ENCODE results near the gene TMED6. TPM values are rescaled to one million over a fixed set of nuclear protein-coding genes. Genes with fewer than 3 reads are reported as not detected.

Gene TMED6
- total and polyA plus RNA-seq, 2 of the 8 experiments (the other 6 are each of a cell fraction or from before 2014, with no cell fraction given), result not detected

DNA sequence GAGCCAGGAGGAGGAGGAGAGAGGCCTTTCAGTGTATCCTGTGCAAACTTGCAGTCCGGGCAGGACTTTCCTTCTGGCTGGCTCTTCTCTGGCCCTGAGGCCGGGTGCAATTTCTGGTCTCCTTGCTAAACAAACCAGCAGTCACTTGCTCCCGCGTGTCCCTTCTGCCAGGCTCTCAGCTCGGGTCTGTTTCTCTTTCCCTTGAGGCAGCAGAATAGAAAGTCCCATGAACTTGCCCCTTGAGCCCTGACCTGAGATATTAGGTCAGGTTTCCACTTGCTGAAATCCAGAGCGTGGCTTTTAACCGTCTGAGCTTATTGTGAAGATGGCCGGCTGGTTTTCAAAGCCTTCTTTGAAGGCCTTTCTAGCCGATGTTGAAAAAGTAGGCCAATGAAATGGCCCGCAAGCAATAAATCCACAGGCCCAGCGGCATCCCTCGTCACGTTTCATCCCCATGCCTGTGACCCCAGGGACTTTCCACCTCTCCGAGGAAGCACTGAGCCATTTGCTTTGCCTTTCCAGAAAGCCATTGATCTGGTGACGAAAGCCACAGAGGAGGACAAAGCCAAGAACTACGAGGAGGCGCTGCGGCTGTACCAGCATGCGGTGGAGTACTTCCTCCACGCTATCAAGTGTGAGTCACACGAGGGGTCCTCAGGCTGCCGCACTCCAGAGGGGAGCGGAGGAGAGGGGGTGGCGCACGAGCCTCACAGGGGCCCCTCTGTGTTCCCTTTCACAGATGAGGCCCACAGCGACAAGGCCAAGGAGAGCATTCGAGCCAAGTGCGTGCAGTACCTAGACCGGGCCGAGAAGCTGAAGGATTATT lies 35.9 kb downstream of the TMED6 start:
- H4K20me1 ChIP-seq (replicated peaks in 1 of 2; ENCODE audit: control insufficient read depth in 1 of 2, insufficient read depth in 2 of 2, low read length in 2 of 2), result peaks cover 6 to 18% of the 10 kb centered on the region in 2 experiments
- peaks cover 0 to 4% (median 2%) of the 10 kb centered on the region in 4 experiments; a peak in 4 of 7 replicates for H3K4me1 ChIP-seq (replicated peaks in 1 of 4; ENCODE audit: control insufficient read depth in 3 of 4, insufficient read depth in 4 of 4, low read length in 3 of 4)
- no peaks in the 10 kb centered on the region for H3K27me3 ChIP-seq (replicated peaks in 1 of 4; ENCODE audit: control insufficient read depth in 3 of 4, extremely low read depth in 1 of 4, insufficient read depth in 3 of 4, low read length in 3 of 4)
- POLR2A ChIA-PET (ENCODE audit: partially characterized antibody), result interaction anchor here (0.9 to 24.8 kb wide), 2 partner anchors 21 to 128 kb away, joined by 4 to 497 read pairs; partner anchors contain the start of genes COG8, NIP7, PDF and TMED6
- H3K18ac ChIP-seq (ENCODE audit: extremely low read depth, low read length), result no peak overlapping the region
- FAIRE-seq (no peak), DNase-seq (ENCODE audit: low read depth in 1 of 2, low spot score in 2 of 2) (no peak)
- H2AFZ ChIP-seq (ENCODE audit: low read length), result no peak overlapping the region
- H3K14ac ChIP-seq (ENCODE audit: insufficient read length), result no peak overlapping the region
- no peak overlapping the region for H2BK15ac ChIP-seq (ENCODE audit: low read length)
- H3K9me3 ChIP-seq (ENCODE audit: insufficient read depth in 2 of 2, low read depth in 1 of 2, low read length in 1 of 2), result no peaks in the 10 kb centered on the region
- peaks cover 16 to 32% (median 29%) of the 10 kb centered on the region in 4 experiments for H3K36me3 ChIP-seq (ENCODE audit: control insufficient read depth in 2 of 4, insufficient read depth in 4 of 4, low read length in 3 of 4)
- 89% methylated on average over 30 of the region's 30 CpGs; no CpG with 5 or more reads in 1 of the 2 experiments for WGBS, 2 experiments (ENCODE audit: extremely low coverage in 1 of 2, insufficient coverage in 1 of 2, insufficient read length in 1 of 2, insufficient replicate concordance in 2 of 2, low coverage in 1 of 2, low lambda C conversion rate in 2 of 2, missing lambda C conversion rate in 1 of 2)
- H3K4ac ChIP-seq (replicated peaks; ENCODE audit: insufficient read length, low read depth, low read length), result no peak overlapping the region
- H2AK5ac ChIP-seq (ENCODE audit: low read depth, low read length), result no peak overlapping the region
- H2BK12ac ChIP-seq (ENCODE audit: low read depth, low read length), result no peak overlapping the region
- CTCF ChIA-PET (ENCODE audit: partially characterized antibody), result interaction anchor here (1.4 kb wide), 1 partner anchor 24 kb away, joined by 4 read pairs; no protein-coding TSS in a partner anchor
- no peaks in the 10 kb centered on the region; the same call in 1 of the 2 replicates for H3K79me1 ChIP-seq (ENCODE audit: low read depth, low read length)
- peaks cover 0 to 15% of the 10 kb centered on the region in 2 experiments; a peak in 1 of 4 replicates for H3K79me2 ChIP-seq (ENCODE audit: control insufficient read depth in 1 of 2, insufficient read depth in 2 of 2, low read length in 2 of 2)
- no peak overlapping the region for H4K5ac ChIP-seq (ENCODE audit: insufficient read length, low read depth, low read length)
- H4K91ac ChIP-seq (replicated peaks; ENCODE audit: insufficient read length, low read length), result no peak overlapping the region
- H3K4me2 ChIP-seq (ENCODE audit: insufficient read depth in 1 of 2, low read depth in 2 of 2, low read length in 2 of 2), result no peak overlapping the region
- H2BK120ac ChIP-seq (replicated peaks; ENCODE audit: low read depth, low read length), result no peak overlapping the region
- no peak overlapping the region for H2BK20ac ChIP-seq (ENCODE audit: low read length)
- H3K23ac ChIP-seq (ENCODE audit: insufficient read length), result no peak overlapping the region
- H3K4me3 ChIP-seq (ENCODE audit: extremely low read depth in 1 of 4, insufficient read depth in 2 of 4, low read depth in 3 of 4, low read length in 4 of 4), result no peak overlapping the region
- no peak overlapping the region for H4K8ac ChIP-seq (ENCODE audit: extremely low read depth, insufficient read depth, low read length)
- H3K23me2 ChIP-seq (ENCODE audit: low read depth, low read length), result peaks cover 3% of the 10 kb centered on the region; the same call in 1 of the 2 replicates
- no peak overlapping the region for H3K9ac ChIP-seq (replicated peaks in 1 of 4; ENCODE audit: extremely low read depth in 1 of 4, low read depth in 3 of 4, low read length in 3 of 4)
- H3K27ac ChIP-seq (ENCODE audit: low read depth, low read length), result no peak overlapping the region
- no peak overlapping the region for H3K56ac ChIP-seq (replicated peaks; ENCODE audit: insufficient read length, low read depth, low read length)
- H2BK5ac ChIP-seq (ENCODE audit: low read depth, low read length), result no peak overlapping the region
- TF ChIP-seq POLR2A (IDR thresholded peaks at IDR 0.05; ENCODE audit: control extremely low read depth in 1 of 2, low read depth in 2 of 2, low read length in 2 of 2), result no peak
- no peak for TF ChIP-seq TCF12 (IDR thresholded peaks at IDR 0.05; ENCODE audit: low read depth, low read length)
- TF ChIP-seq POLR2AphosphoS5 (IDR thresholded peaks at IDR 0.05; ENCODE audit: low read depth, low read length), result no peak
- no peak for TF ChIP-seq TAF7 (optimal IDR thresholded peaks at IDR 0.05; ENCODE audit: borderline replicate concordance, low read depth, low read length)
- no peak for TF ChIP-seq KDM1A (IDR thresholded peaks at IDR 0.05; ENCODE audit: borderline replicate concordance, low read length)
- TF ChIP-seq, protein P1, sequence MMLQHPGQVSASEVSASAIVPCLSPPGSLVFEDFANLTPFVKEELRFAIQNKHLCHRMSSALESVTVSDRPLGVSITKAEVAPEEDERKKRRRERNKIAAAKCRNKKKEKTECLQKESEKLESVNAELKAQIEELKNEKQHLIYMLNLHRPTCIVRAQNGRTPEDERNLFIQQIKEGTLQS (IDR thresholded peaks at IDR 0.05; ENCODE audit: insufficient read depth, low read depth, low read length), result no peak
- TF ChIP-seq TEAD4 (IDR thresholded peaks at IDR 0.05; ENCODE audit: low read depth, low read length), result no peak
- TF ChIP-seq RBBP5 (IDR thresholded peaks at IDR 0.05; ENCODE audit: borderline replicate concordance, low read depth, low read length), result no peak
- TF ChIP-seq SIN3A (conservative IDR thresholded peaks at IDR 0.05 in 1 of 2, IDR thresholded peaks at IDR 0.05 in 1 of 2; ENCODE audit: low read depth in 1 of 2, low read length in 2 of 2), result no peak
- no peak for TF ChIP-seq CREB1 (IDR thresholded peaks at IDR 0.05)
- no peak for TF ChIP-seq SUZ12 (IDR thresholded peaks at IDR 0.05; ENCODE audit: low read length)
